Activated CD4-positive, alpha-beta T cell treated with anti-CD3 and anti-CD28 coated beads, Interleukin-2, amount 10 ng/mL, durations not matched to agents 7 days and 5 days (primary cell): ENCODE results near the gene CADM1. TPM values are rescaled to one million over a fixed set of nuclear protein-coding genes. Genes with fewer than 3 reads are reported as not detected.

ENCODE experiments used
- CTCF ChIA-PET: fragments of 350-600 bp; sonication (Branson Sonifier 250); formaldehyde crosslinking; loops from one replicate; lab custom pipeline; 2021; ENCODE audit warnings: antibody characterized with exemption; lab: Charles Lee
- POLR2A ChIA-PET: fragments of 350-600 bp; sonication (Branson Sonifier 250); formaldehyde crosslinking; loops from one replicate; lab custom pipeline; 2021; ENCODE audit warnings: antibody characterized with exemption; lab: Charles Lee
- DNase-seq: peaks from one replicate; pipeline ENCODE4 v3.0.0-alpha.2; 2020
- H3K27ac Mint-ChIP-seq: one replicate; pipeline ENCODE4 v1.8.0; 2021; ENCODE audit warnings: mild to moderate bottlenecking, moderate library complexity, mixed read lengths
- H3K27me3 Mint-ChIP-seq: one replicate; pipeline ENCODE4 v1.8.0; 2021; ENCODE audit warnings: mixed read lengths
- H3K36me3 Mint-ChIP-seq: one replicate; pipeline ENCODE4 v1.8.0; 2021; ENCODE audit warnings: low read depth, mixed read lengths
- H3K4me1 Mint-ChIP-seq: one replicate; pipeline ENCODE4 v1.8.0; 2021; ENCODE audit warnings: mixed read lengths
- H3K4me3 Mint-ChIP-seq: one replicate; pipeline ENCODE4 v1.8.0; 2021; ENCODE audit warnings: mild to moderate bottlenecking, moderate library complexity, mixed read lengths
- H3K9me3 Mint-ChIP-seq: one replicate; pipeline ENCODE4 v1.8.0; 2021; ENCODE audit warnings: mixed read lengths
- total RNA-seq, 2 experiments: library from RNA; stranded (reverse); gene quantifications; one replicate each; pipeline ENCODE4 v1.2.3, GENCODE V29; 2021

Gene CADM1
- total RNA-seq, 2 experiments from 2014 or later: 0.52 to 0.92 TPM

DNA sequence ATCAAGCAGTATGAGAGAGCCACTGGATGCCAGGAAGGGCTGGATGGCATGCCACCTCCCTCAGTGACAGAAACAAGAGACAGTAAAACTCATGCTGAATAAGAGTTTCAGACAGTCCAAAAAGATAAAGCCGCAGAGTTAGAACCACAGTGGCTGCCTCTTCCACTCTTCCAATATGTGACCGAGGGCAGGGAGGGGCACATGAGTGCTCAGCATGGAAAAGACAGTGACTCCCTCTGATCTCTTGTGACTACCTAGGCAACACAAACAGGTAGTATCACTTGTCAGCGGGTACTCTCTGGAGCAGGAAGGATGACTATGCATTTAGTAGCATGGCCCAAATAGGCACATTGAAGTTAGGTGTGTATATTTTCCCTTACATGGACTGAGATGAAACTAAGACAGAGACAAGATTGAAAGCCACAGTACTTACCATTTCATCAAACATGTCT is 295.4 kb downstream of the CADM1 start:
- H3K4me1 Mint-ChIP-seq: no peaks in the 10 kb centered on the region
- DNase-seq: no peak
- no peaks in the 10 kb centered on the region for H3K36me3 Mint-ChIP-seq
- ChIA-PET POLR2A (no interaction called here), CTCF (no interaction called here)
- no peak overlapping the region for H3K27ac Mint-ChIP-seq
- H3K4me3 Mint-ChIP-seq: no peak overlapping the region
- H3K27me3 Mint-ChIP-seq: peaks cover 10% of the 10 kb centered on the region
- no peaks in the 10 kb centered on the region for H3K9me3 Mint-ChIP-seq

DNA sequence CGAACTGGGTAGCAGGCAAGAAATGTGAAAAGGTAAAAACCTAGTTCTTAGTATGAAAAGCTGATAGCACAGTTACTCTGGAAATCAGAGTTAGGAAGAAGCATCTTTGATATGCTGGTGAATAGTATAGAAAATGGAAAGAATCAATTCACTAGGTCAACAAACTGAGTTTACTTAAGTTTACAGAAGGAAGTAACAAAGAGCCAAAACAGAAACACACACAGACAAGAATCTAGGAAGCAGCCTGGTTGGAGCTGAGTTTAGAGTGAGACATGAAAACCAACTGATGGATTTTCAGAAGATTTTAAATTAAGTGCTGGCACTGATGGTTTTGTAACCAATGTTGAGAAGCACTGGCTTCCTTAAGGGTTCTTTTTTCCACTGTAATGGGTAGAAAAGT is 296.3 kb downstream of the CADM1 start:
- ChIA-PET POLR2A (no interaction called here), CTCF (interaction anchor here (0.6 kb wide), 1 partner anchor 8 kb away, joined by 4 read pairs; no protein-coding TSS in a partner anchor)
- no peaks in the 10 kb centered on the region for H3K9me3 Mint-ChIP-seq
- no peaks in the 10 kb centered on the region for H3K4me1 Mint-ChIP-seq
- H3K27ac Mint-ChIP-seq: no peak overlapping the region
- DNase-seq: no peak
- no peaks in the 10 kb centered on the region for H3K36me3 Mint-ChIP-seq
- H3K27me3 Mint-ChIP-seq: peaks cover 15% of the 10 kb centered on the region
- H3K4me3 Mint-ChIP-seq: no peak overlapping the region

DNA sequence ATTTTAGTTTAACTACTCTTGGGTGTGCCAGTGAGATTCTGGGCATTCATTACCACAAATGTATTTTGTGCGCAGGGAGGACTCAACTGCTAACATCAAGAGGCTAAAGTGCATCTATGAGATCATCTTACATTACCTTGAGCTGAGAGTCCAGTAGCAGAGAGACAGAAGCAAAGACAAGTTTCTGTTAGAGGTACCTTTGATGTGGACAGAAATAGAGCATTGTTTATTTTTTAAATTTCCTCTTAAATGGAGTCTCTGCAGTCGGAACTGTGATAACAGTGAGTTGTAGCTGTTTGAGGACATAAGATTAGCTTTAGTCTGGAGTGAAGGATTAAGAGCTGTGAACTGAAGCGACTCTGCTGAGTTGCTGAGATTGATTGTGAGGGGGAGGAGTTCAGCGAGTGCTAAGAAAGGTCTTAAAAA is 297.0 kb downstream of the CADM1 start:
- Mint-ChIP-seq H3K36me3 (no peaks in the 10 kb centered on the region), H3K4me1 (no peaks in the 10 kb centered on the region), H3K4me3 (no peak overlapping the region), H3K27ac (no peak overlapping the region), H3K9me3 (no peaks in the 10 kb centered on the region), H3K27me3 (peaks cover 15% of the 10 kb centered on the region)
- POLR2A ChIA-PET: no interaction called here
- CTCF ChIA-PET: interaction anchor here (0.6 kb wide), 1 partner anchor 8 kb away, joined by 4 read pairs; no protein-coding TSS in a partner anchor
- no peak for DNase-seq

DNA sequence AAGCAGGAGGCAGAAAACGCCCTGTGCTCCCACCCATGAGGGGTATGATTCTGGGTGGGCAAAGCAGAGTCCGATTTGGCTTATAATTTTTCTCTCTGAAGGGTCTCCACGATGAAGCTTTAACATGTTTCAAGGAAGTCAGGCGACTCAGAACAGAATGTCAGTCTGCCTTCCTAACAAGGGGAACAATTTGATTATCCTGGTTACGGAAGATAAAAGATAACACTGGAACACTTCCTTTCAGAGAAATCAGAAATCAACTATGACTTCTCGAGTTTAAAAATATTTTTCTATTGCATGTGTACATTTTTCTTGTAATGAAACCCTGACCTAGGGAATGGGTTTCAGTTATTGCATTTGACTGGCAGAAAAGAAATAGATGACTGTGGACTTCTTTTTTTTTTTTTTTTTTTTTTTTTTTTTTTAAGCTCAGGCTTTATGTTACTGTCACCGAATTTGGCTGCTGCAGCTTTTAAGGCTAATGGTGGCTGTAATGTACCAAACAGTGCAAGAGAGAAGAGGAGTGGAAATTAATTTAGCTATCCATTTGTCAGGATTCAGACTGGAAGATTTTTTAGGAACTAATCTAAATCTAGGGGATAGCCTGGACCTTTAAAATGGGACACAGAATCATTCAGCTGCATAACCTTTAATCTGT is 297.7 kb downstream of the CADM1 start:
- CTCF ChIA-PET: no interaction called here
- DNase-seq: no peak
- Mint-ChIP-seq H3K4me1 (no peaks in the 10 kb centered on the region), H3K27ac (no peak overlapping the region), H3K36me3 (no peaks in the 10 kb centered on the region), H3K4me3 (no peak overlapping the region), H3K27me3 (peaks cover 15% of the 10 kb centered on the region), H3K9me3 (no peaks in the 10 kb centered on the region)
- POLR2A ChIA-PET: no interaction called here

GRCh38 chr11:115202900-115203552 is 301.2 kb downstream of the CADM1 start:
- peaks cover 13% of the 10 kb centered on the region for H3K27me3 Mint-ChIP-seq
- POLR2A ChIA-PET: no interaction called here

DNA sequence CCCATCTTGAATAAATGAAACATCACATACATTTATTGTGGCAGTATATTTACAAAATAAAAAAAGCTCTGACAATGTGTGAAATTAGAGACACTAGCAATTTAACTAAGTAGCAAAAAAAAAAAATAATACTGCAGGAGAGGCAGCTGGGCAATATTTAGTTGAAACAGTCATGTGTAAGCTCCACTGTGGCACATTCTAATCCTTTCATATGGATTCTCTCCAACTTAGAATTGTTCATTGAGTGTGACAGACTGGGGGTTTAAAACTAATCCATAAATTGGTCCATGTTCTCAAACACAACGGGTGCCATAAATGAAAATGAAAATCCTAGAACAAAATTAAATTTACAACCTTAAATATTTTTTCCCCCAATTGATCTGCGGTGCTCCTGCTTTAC is 302.1 kb downstream of the CADM1 start:
- H3K4me1 Mint-ChIP-seq: no peaks in the 10 kb centered on the region

More at GRCh38 chr11:115202900-115203552, 301.2 kb downstream of the CADM1 start:
- Mint-ChIP-seq H3K4me3 (no peak overlapping the region), H3K36me3 (no peaks in the 10 kb centered on the region), H3K4me1 (no peaks in the 10 kb centered on the region), H3K9me3 (no peaks in the 10 kb centered on the region), H3K27ac (no peak overlapping the region)
- DNase-seq: no peak
- CTCF ChIA-PET: no interaction called here

GRCh38 chr11:115201111-115201792 is 303.0 kb downstream of the CADM1 start:
- CTCF ChIA-PET: interaction anchor here (0.7 kb wide), 1 partner anchor 250 kb away, joined by 3 read pairs; no protein-coding TSS in a partner anchor
- Mint-ChIP-seq H3K27me3 (peaks cover 13% of the 10 kb centered on the region), H3K36me3 (no peaks in the 10 kb centered on the region), H3K4me3 (no peak overlapping the region), H3K9me3 (no peaks in the 10 kb centered on the region), H3K27ac (no peak overlapping the region), H3K4me1 (no peaks in the 10 kb centered on the region)
- POLR2A ChIA-PET: no interaction called here
- no peak for DNase-seq

More for the DNA sequence above, 302.1 kb downstream of the CADM1 start:
- H3K4me3 Mint-ChIP-seq: no peak overlapping the region
- no peaks in the 10 kb centered on the region for H3K36me3 Mint-ChIP-seq
- CTCF ChIA-PET: interaction anchor here (0.7 kb wide), 1 partner anchor 251 kb away, joined by 3 read pairs; no protein-coding TSS in a partner anchor
- peaks cover 13% of the 10 kb centered on the region for H3K27me3 Mint-ChIP-seq
- no peaks in the 10 kb centered on the region for H3K9me3 Mint-ChIP-seq
- no peak overlapping the region for H3K27ac Mint-ChIP-seq
- no peak for DNase-seq
- POLR2A ChIA-PET: no interaction called here

DNA sequence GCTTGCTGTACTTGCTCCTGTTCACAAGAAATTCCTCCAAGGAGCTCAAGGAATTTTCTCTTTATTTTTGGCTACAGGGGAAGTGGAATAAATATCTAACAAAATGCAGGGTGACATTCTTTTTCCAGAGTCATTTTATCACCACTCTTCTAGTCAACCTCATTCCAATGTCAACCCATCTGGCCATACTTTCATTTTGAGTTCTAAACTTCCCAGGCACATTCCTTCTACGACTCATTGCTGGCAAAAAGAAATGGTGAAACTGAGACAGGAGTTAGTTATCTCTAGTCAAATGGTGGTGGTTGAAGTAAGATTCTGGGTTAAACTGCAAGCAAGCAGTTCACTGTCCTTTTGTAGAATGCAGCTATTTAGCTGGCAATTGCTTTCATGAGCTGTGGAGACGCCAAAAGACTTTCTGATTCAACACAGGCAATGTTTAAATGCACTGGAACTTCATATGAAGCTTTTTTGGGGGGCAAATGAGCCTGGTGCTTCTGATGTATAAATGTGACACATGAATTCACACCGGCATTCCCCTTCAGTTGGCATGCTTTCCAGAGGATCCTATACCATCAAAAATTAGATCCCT is 304.6 kb downstream of the CADM1 start:
- POLR2A ChIA-PET: no interaction called here
- DNase-seq: no peak
- H3K27ac Mint-ChIP-seq: no peak overlapping the region
- CTCF ChIA-PET: interaction anchor here (1.4 kb wide), 1 partner anchor 17 kb away, joined by 6 read pairs; no protein-coding TSS in a partner anchor
- no peaks in the 10 kb centered on the region for H3K36me3 Mint-ChIP-seq
- H3K27me3 Mint-ChIP-seq: peaks cover 13% of the 10 kb centered on the region
- H3K9me3 Mint-ChIP-seq: no peaks in the 10 kb centered on the region
- H3K4me1 Mint-ChIP-seq: no peaks in the 10 kb centered on the region
- H3K4me3 Mint-ChIP-seq: no peak overlapping the region

DNA sequence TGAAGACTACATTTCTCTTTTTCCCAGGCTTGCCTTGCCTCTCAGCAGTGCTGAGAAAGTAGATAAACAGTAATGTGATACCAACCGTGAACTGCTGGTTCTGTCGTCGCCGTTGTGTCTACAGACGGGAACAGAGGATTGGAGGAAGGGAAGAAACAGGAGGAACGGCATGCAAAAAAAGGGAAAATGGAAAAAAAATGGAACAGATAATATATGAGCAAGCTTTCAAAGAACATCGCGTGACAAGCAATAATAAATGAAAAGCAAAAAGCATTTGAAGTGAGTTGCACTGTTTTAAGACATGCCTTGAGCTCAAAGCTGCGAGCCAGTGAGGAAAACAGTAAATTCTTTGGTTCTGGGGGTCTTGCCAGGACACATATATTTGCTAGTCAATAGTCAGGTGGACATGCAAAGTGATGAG is 305.9 kb downstream of the CADM1 start:
- Mint-ChIP-seq H3K4me1 (no peaks in the 10 kb centered on the region), H3K9me3 (no peaks in the 10 kb centered on the region), H3K36me3 (no peaks in the 10 kb centered on the region), H3K4me3 (no peak overlapping the region), H3K27ac (no peak overlapping the region), H3K27me3 (peaks cover 7% of the 10 kb centered on the region)
- ChIA-PET POLR2A (no interaction called here), CTCF (interaction anchor here (1.4 kb wide), 1 partner anchor 18 kb away, joined by 6 read pairs; no protein-coding TSS in a partner anchor)
- no peak for DNase-seq

DNA sequence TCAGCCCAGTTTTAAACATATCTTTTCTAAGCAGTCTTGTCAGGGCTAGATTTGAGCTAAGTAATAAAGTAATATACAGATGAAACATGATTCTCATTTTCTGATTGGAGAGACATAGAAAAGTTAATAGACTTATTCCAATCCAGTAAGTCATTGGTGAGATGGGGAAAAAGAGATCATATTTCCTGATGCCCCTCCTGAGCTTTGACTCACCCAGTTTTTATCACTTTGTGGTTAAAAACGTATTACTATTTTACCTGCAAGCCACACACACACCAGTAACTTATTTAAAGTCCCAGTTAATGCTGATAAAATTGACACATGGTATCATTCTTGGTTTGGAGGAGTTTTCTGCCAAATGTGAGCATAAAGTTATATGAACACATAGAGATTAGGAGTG is 306.8 kb downstream of the CADM1 start:
- ChIA-PET POLR2A (no interaction called here), CTCF (no interaction called here)
- no peaks in the 10 kb centered on the region for H3K4me1 Mint-ChIP-seq
- H3K9me3 Mint-ChIP-seq: no peaks in the 10 kb centered on the region
- no peak overlapping the region for H3K27ac Mint-ChIP-seq
- no peak for DNase-seq
- no peak overlapping the region for H3K4me3 Mint-ChIP-seq
- H3K27me3 Mint-ChIP-seq: peaks cover 6% of the 10 kb centered on the region
- no peaks in the 10 kb centered on the region for H3K36me3 Mint-ChIP-seq

GRCh38 chr11:115197031-115197430 is 307.2 kb downstream of the CADM1 start:
- H3K4me3 Mint-ChIP-seq: no peak overlapping the region
- H3K27ac Mint-ChIP-seq: no peak overlapping the region
- peaks cover 6% of the 10 kb centered on the region for H3K27me3 Mint-ChIP-seq
- no peak for DNase-seq
- no peaks in the 10 kb centered on the region for H3K9me3 Mint-ChIP-seq
- no peaks in the 10 kb centered on the region for H3K36me3 Mint-ChIP-seq
- POLR2A ChIA-PET: no interaction called here
- CTCF ChIA-PET: no interaction called here
- no peaks in the 10 kb centered on the region for H3K4me1 Mint-ChIP-seq

DNA sequence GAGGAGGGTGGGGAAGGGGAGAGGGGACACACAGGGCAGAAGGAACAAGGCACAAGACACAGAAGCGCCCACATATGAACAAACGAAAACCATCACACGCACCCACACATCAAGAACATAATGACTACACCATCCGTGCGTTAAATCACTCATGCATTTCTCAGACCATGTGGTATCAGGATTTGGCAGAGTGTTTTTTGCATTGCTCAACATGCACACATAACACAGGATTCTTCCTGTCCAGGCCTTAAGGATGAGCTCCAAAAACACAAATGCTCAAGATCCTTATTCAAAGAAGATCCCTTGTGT is 309.5 kb downstream of the CADM1 start:
- H3K27me3 Mint-ChIP-seq: peaks cover 5% of the 10 kb centered on the region
- no peak overlapping the region for H3K27ac Mint-ChIP-seq
- peak overlapping the region; percentile 19 for H3K4me3 Mint-ChIP-seq
- H3K36me3 Mint-ChIP-seq: no peaks in the 10 kb centered on the region
- no peak for DNase-seq
- H3K9me3 Mint-ChIP-seq: no peaks in the 10 kb centered on the region
- ChIA-PET POLR2A (no interaction called here), CTCF (interaction anchor here (1.0 kb wide), 1 partner anchor 14 kb away, joined by 3 read pairs; no protein-coding TSS in a partner anchor)
- no peaks in the 10 kb centered on the region for H3K4me1 Mint-ChIP-seq
